Measurements from ENCODE around the gene SRP68. TPM values are rescaled to one million over a fixed set of nuclear protein-coding genes. Genes with fewer than 3 reads are reported as not detected.

Gene SRP68
- total RNA-seq, 1 experiment from 2014 or later = 58.7 TPM

DNA sequence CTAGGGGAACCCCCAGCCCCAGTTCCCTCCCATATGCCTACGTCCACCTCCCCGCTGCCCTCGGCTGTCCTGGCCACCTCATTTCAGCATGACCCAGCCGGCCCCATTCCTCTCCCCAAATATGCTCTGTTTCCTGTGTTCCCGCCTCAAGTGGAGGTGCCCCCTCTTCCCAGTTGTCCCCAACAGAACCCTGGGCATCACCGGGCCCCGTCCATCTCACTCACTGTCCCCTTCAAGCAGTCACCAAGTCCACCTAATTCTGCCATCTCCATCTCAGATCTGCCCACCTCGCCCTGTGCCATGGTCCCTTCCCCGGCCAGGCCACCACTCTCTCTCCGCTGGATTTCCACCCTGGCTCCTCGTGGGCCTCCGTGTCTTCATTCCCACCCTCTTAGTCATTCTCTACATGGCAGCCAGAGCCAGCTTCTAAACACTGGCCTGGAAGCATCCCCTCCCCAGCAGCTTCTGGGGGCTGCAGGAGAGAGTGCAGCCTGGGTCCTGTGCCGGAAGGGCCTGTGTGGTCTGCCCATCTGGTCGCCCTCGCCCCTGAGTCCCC, 58.9 kb downstream of the SRP68 start:
- H3K4me3 ChIP-seq = no peak overlapping the region
- no peaks in the 10 kb centered on the region for H3K9me3 ChIP-seq (replicated peaks)
- H3K27ac ChIP-seq = no peak overlapping the region
- DNase-seq = no peak
- H3K4me1 ChIP-seq = peaks cover 11% of the 10 kb centered on the region
- no peaks in the 10 kb centered on the region for H3K27me3 ChIP-seq
- no peaks in the 10 kb centered on the region for H3K36me3 ChIP-seq

DNA sequence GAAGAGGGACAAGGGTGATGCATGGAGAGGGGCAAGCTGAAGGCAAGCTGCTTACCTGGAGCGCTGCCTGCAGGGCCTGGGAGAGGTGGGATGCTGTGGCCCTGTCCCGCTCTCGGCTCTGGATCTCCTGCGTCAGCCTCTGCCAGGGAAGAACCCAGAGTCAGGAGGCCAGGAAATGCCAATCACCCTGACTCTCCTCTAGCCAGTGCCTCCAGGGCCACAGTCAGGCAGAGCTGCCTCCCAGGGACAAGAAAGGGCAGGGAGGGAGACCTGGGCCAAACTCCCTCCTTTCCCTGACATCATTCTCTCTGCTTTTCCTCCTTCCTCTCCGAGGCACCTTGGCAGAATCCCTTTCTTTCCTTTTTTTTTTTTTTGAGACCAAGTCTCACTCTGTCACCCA, 60.4 kb downstream of the SRP68 start:
- Histone ChIP-seq H3K27ac (no peak overlapping the region), H3K27me3 (no peaks in the 10 kb centered on the region), H3K9me3 (replicated peaks) (no peaks in the 10 kb centered on the region), H3K4me3 (no peak overlapping the region), H3K4me1 (peaks cover 11% of the 10 kb centered on the region), H3K36me3 (no peaks in the 10 kb centered on the region)
- no peak for DNase-seq

DNA sequence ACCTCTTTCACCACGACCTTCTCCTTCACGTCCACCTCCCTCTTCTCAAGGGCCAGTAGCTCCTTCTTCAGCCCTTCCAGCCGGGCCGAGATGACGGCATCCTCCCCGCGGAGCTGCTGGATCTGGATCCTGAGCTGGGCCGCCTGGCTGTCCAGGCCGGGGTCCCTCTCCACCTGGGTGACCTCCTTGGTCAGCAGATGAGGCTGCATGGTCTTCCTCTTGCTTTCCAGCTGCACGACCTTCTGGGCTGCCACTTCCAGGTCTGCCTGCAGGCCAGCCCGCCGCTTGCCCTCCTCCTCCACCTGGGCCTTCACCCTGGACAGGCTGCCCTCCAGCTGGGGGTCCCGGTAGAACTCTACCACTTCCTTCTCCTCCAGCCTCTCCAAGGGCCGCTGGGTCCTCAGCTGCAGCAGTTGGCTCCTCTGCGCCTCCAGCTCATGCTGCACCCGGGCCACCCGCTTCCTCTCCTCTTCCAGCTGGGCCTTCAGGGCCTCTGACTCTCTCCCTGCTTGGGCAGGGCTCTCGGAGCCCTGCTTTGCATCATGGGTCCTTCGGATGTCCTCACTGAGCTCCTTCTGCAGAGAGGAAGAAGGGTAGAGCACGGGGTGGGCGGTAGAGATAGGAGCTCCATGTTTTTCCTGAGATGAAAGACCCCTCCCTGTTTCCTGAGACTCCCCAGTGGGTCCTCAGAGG, 62.2 kb downstream of the SRP68 start:
- Histone ChIP-seq H3K9me3 (replicated peaks) (no peaks in the 10 kb centered on the region), H3K36me3 (no peaks in the 10 kb centered on the region), H3K4me3 (no peak overlapping the region), H3K4me1 (peaks cover 15% of the 10 kb centered on the region), H3K27me3 (no peaks in the 10 kb centered on the region), H3K27ac (no peak overlapping the region)
- no peak for DNase-seq

DNA sequence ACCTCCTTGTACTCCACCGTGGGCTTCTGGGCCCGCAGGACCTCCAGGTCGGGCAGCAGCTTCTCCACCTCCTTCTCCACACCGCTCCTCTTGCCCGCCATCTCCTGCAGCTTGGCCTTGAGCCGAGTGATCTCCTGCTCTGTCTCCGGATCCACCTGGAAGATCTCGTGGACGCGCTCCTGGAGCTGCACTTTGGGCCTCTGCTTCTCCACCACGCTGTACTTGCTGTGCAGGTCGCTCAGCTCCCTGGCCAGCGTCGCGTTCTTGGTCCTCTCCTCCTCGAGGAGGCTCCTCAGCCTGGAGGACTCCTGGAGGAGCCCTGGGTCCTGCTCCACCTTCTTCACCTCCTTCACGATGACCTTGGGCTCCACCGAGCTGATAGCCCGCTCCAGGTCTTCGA, 62.9 kb downstream of the SRP68 start:
- H3K27ac ChIP-seq = no peak overlapping the region
- no peaks in the 10 kb centered on the region for H3K36me3 ChIP-seq
- no peaks in the 10 kb centered on the region for H3K9me3 ChIP-seq (replicated peaks)
- H3K4me3 ChIP-seq = no peak overlapping the region
- no peak for DNase-seq
- no peaks in the 10 kb centered on the region for H3K27me3 ChIP-seq
- H3K4me1 ChIP-seq = peaks cover 20% of the 10 kb centered on the region

DNA sequence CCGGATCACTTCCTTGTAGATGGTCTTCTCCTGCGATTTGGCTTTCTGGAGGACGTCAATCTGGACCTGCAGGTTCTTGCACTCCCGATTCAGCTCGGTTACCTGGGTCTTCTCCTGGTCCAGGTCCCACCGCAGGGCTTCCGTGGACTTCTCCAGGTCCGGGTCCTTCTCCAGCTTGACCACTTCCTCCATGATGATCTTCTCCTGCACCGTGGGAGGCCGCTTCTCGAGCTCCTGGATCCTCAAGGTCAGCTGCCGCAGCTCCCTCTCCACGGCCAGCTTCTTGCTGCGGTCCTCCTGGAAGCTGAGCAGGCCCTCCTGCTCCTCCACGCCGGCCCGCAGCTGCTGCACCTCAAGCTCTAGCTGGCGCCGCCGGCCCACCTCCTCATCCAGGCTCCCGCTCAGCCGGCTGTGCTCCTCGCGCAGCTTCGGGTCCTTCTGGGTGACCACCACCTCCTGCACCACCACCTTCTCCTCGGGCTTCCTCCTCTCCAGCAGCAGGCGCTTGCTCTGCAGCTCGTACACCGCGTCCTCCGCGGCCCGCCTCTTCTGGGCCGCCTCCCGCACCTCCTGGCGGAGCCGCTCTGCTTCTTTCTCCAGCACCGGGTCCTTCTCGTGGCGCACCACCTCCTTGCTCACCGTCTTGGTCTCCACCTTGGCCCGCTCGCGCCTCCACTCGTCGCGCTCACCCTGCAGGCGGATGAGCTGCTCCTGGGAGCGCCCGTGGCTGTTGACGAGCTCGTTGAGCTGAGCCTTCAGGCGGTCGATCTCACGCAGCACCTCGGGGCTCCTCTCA, 63.5 kb downstream of the SRP68 start:
- H3K36me3 ChIP-seq = no peaks in the 10 kb centered on the region
- H3K9me3 ChIP-seq (replicated peaks) = no peaks in the 10 kb centered on the region
- peaks cover 18% of the 10 kb centered on the region for H3K4me1 ChIP-seq
- H3K27ac ChIP-seq = no peak overlapping the region
- H3K4me3 ChIP-seq = no peak overlapping the region
- DNase-seq = no peak
- H3K27me3 ChIP-seq = no peaks in the 10 kb centered on the region

DNA sequence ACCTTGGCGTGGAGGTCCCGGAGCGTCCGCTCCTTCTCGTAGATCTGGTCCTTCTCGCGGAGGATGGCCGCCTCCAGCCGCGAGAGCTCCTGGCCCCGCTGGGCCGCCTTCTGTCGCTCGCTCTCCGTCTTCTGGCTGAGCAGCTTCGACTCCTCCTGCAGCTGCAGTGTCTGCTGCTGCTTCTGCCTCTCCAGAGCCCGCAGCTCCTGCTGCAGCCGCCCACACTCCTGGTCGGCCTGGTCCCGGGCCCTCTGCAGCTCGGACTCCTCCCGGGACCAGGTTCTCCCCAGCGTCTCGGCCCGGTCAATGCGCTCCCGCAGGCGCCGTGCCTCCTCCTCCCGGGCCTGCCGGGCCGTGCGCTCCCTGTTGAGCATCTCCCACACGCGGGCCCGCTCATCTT, 64.1 kb downstream of the SRP68 start:
- Histone ChIP-seq H3K9me3 (replicated peaks) (no peaks in the 10 kb centered on the region), H3K36me3 (no peaks in the 10 kb centered on the region), H3K27me3 (no peaks in the 10 kb centered on the region), H3K4me3 (no peak overlapping the region), H3K4me1 (peaks cover 13% of the 10 kb centered on the region; the same call in 1 of the 2 replicates), H3K27ac (no peak overlapping the region)
- DNase-seq = no peak

DNA sequence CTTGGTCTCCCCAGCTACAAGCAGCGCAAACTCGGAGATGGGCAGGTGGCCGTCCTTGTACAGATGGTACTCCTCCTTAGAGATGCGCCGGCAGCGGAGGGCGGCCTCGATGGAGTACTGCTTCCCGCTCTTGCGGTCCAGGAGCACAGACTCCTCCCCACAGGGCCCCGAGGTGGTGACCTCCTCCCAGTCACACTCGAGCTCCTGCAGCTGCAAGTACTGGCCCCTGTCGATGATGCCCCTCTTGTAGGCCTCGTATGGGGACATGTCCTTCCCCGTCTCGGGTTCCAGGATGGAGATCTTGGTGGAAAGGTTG, 64.5 kb downstream of the SRP68 start:
- Histone ChIP-seq H3K9me3 (replicated peaks) (no peaks in the 10 kb centered on the region), H3K4me1 (peaks cover 13% of the 10 kb centered on the region; the same call in 1 of the 2 replicates), H3K27me3 (no peaks in the 10 kb centered on the region), H3K27ac (no peak overlapping the region), H3K4me3 (no peak overlapping the region), H3K36me3 (no peaks in the 10 kb centered on the region)
- DNase-seq = no peak

- no peak overlapping the region for H3K4me3 ChIP-seq
- H3K27ac ChIP-seq = no peak overlapping the region
- H3K9me3 ChIP-seq (replicated peaks) = no peaks in the 10 kb centered on the region
- H3K4me1 ChIP-seq = peaks cover 13% of the 10 kb centered on the region; the same call in 1 of the 2 replicates
- no peaks in the 10 kb centered on the region for H3K27me3 ChIP-seq
- no peak for DNase-seq
- H3K36me3 ChIP-seq = no peaks in the 10 kb centered on the region
These were observed 65.0 kb downstream of the SRP68 start for GRCh38 chr17:76007131-76007849.

- Histone ChIP-seq H3K9me3 (replicated peaks) (no peaks in the 10 kb centered on the region), H3K4me3 (no peak overlapping the region), H3K27ac (peak overlapping the region; percentile 39), H3K36me3 (no peaks in the 10 kb centered on the region), H3K4me1 (peaks cover 13% of the 10 kb centered on the region; the same call in 1 of the 2 replicates), H3K27me3 (no peaks in the 10 kb centered on the region)
- DNase-seq = peak; percentile 87 to 93
These were observed 66.8 kb downstream of the SRP68 start for GRCh38 chr17:76005263-76006149.

GRCh38 chr17:76004750-76005262, 67.5 kb downstream of the SRP68 start:
- Histone ChIP-seq H3K4me3 (no peak overlapping the region), H3K4me1 (peaks cover 13% of the 10 kb centered on the region; the same call in 1 of the 2 replicates), H3K36me3 (no peaks in the 10 kb centered on the region), H3K9me3 (replicated peaks) (no peaks in the 10 kb centered on the region), H3K27me3 (no peaks in the 10 kb centered on the region), H3K27ac (peak overlapping the region; percentile 39)
- DNase-seq = no peak

DNA sequence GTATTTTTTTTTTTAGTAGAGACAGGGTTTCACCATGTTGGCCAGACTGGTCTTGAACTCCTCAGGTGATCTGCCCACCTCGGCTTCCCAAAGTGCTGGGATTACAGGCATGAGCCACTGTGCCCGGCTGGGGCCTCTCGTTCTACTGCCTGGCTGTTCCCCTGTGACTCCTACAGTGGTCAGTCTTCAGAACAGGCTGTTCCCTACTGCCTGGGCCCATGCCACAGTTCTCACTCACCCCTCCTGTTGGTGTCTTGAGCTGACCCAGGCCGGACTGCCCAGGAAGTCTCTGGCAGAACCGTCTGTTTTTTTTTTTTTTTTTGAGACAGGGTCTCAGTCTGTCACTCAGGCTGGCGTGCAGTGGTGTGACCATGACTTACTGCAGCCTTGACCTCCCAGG, 68.4 kb downstream of the SRP68 start:
- no peaks in the 10 kb centered on the region for H3K27me3 ChIP-seq
- no peak overlapping the region for H3K27ac ChIP-seq
- H3K4me3 ChIP-seq = no peak overlapping the region
- H3K4me1 ChIP-seq = peaks cover 13% of the 10 kb centered on the region; the same call in 1 of the 2 replicates
- H3K36me3 ChIP-seq = no peaks in the 10 kb centered on the region
- no peak for DNase-seq
- no peaks in the 10 kb centered on the region for H3K9me3 ChIP-seq (replicated peaks)

DNA sequence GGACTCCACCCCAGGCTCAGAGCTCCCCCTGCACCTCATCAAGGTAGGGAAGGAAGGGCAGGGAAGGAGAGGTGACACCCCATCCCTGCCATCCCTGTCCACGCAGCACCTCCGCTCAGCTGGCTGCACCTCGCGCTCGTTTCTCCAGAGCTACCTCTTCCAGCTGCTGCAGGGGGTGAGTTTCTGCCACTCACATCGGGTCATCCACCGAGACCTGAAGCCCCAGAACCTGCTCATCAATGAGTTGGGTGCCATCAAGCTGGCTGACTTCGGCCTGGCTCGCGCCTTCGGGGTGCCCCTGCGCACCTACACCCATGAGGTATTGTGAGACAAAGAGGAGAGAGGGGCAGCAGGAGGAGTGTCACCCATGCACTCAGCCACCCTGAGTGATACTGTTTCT, 70.2 kb downstream of the SRP68 start:
- H3K4me3 ChIP-seq = no peak overlapping the region
- no peak overlapping the region for H3K27ac ChIP-seq
- H3K27me3 ChIP-seq = no peaks in the 10 kb centered on the region
- DNase-seq = no peak
- H3K9me3 ChIP-seq (replicated peaks) = no peaks in the 10 kb centered on the region
- H3K4me1 ChIP-seq = peaks cover 17% of the 10 kb centered on the region
- no peaks in the 10 kb centered on the region for H3K36me3 ChIP-seq

DNA sequence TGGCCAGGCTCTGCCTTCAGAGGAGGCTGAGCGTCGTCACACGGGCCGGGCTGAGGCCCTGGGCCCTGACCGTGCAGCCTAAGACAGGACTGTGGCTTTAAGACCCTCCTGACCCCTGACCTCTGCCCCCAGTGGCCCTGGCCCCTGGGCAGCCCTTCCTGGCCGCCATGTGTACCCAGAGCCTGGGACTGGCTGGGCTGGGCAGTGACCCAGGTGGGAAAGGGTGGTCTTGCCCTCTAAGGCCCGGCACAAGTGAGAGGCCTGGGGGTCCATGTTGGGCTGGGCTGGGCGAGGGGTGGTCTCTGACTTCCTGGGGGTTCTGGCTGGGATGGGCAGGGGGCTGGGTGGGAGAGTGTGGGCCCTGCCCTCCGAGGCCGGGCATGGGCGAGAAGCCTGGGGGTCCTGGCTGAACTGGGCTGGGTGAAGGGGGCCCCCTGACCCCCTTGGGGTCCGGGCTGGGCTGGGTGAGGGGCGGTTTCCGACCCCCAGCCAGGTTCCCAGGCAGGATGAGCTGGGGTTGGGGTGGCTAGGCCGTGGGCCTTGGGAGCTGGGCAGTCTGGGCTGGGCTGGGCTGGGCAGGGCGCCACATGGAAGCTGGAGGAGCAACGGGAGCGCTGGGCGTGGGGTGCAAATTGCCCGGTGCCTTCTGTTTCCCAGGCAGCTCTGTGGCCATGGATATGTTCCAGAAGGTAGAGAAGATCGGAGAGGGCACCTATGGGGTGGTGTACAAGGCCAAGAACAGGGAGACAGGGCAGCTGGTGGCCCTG, 71.4 kb downstream of the SRP68 start, which contains the start of gene CDK3:
TSS of gene CDK3 (plus strand) at position 101 of the 767 bp plus-strand sequence. CDS start at position 672, 571 bp downstream.
- no peak for DNase-seq
- Histone ChIP-seq H3K27ac (no peak within 1 kb of the TSS), H3K4me1 (peaks cover 21% of the 10 kb centered on the region), H3K27me3 (no peaks in the 10 kb centered on the region), H3K9me3 (replicated peaks) (no peaks in the 10 kb centered on the region), H3K4me3 (no peak within 1 kb of the TSS), H3K36me3 (no peaks in the 10 kb centered on the region)
